Karpas-422 (cell line): Measurements from ENCODE around the gene CBS. TPM values are rescaled to one million over a fixed set of nuclear protein-coding genes. Genes with fewer than 3 reads are reported as not detected.
"Not testable (repeated sequence)": the region's sequence is repeated elsewhere in the genome, so short reads cannot be mapped to it uniquely, and the experiment has no call there.

Experiments used
- DNase-seq: peaks from one replicate; pipeline ENCODE4 v3.0.0-alpha.2; 2015
- H2AFZ ChIP-seq: fragments of 200-600 bp; sonication (generic); 2 replicates; pipeline ENCODE4 v1.6.1; 2014; ENCODE audit warnings: antibody characterized with exemption, low read length, mixed read lengths
- H3K27ac ChIP-seq: fragments of 200-600 bp; sonication (generic); 2 replicates; pipeline ENCODE4 v1.5.1; 2014; ENCODE audit warnings: mild to moderate bottlenecking, low read length, moderate library complexity
- H3K27me3 ChIP-seq: fragments of 200-600 bp; sonication (generic); 2 replicates; pipeline ENCODE4 v1.6.1; 2014; ENCODE audit warnings: low read length, mixed read lengths
- H3K36me3 ChIP-seq: fragments of 200-600 bp; sonication (generic); 2 replicates; pipeline ENCODE4 v1.6.1; 2014; ENCODE audit warnings: low read length, mixed read lengths; ENCODE audit not compliant: insufficient read depth
- H3K4me1 ChIP-seq: fragments of 200-600 bp; sonication (generic); 2 replicates; pipeline ENCODE4 v1.6.1; 2014; ENCODE audit warnings: mild to moderate bottlenecking, low read length, mixed read lengths
- H3K4me2 ChIP-seq: fragments of 200-600 bp; sonication (generic); 2 replicates; pipeline ENCODE4 v1.6.1; 2014; ENCODE audit warnings: low read length, low read depth, mild to moderate bottlenecking; ENCODE audit not compliant: poor library complexity, severe bottlenecking
- H3K4me3 ChIP-seq: fragments of 200-600 bp; sonication (generic); 2 replicates; pipeline ENCODE4 v1.5.1; 2014; ENCODE audit warnings: mild to moderate bottlenecking, antibody characterized with exemption, low read length, mixed read lengths
- H3K79me2 ChIP-seq: fragments of 200-600 bp; sonication (generic); 2 replicates; pipeline ENCODE4 v1.6.1; 2014; ENCODE audit warnings: mild to moderate bottlenecking, low read length, mixed read lengths
- H3K9ac ChIP-seq: fragments of 200-600 bp; sonication (generic); 2 replicates; pipeline ENCODE4 v1.6.0; 2014; ENCODE audit warnings: low read length
- H3K9me2 ChIP-seq: fragments of 200-600 bp; sonication (generic), shearing (Covaris generic); replicated peaks from 2 replicates; pipeline ENCODE4 v1.6.0; 2014; ENCODE audit warnings: mild to moderate bottlenecking, low read length, moderate library complexity; ENCODE audit not compliant: insufficient read depth
- H3K9me3 ChIP-seq: fragments of 300-700, 200-600 bp; sonication (generic); 2 replicates; pipeline ENCODE4 v1.6.1; 2014; ENCODE audit warnings: low read length, mixed read lengths
- H4K20me1 ChIP-seq: fragments of 200-600 bp; sonication (generic); 2 replicates; pipeline ENCODE4 v1.6.1; 2014; ENCODE audit warnings: mild to moderate bottlenecking, antibody characterized with exemption, low read length, low read depth; ENCODE audit not compliant: insufficient read depth
- total RNA-seq: library from RNA; depleted of rRNA; stranded (reverse); fragments of >200 nt; shearing (Covaris generic); gene quantifications from 2 replicates; pipeline ENCODE4 v1.2.3, GENCODE V29; 2014; ENCODE audit warnings: low replicate concordance

Gene CBS
- total RNA-seq, 1 experiment from 2014 or later: 3.6 TPM

DNA sequence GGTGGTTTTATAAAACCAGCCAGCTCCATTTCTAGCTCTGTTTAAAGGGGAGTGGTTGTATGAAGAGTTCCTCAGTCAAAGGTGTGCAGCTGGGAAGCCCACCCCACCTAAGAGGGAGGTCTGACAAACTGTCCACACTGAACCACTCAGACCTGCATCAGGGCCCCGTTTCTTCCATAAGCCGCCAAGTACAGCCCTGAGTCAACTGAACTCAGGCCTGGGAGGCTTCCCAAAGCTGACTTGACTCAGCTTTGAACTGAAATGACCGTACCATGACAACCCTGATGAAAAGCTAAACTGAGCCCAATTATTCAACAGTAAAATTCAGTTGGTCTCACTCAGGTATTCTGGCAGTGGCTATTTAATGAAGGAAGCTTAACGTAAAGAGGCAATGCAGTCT is 26.6 kb upstream of the CBS start:
- H3K4me2 ChIP-seq, H3K27ac ChIP-seq, H3K4me3 ChIP-seq, H2AFZ ChIP-seq, H3K9ac ChIP-seq, H3K4me1 ChIP-seq, H3K27me3 ChIP-seq, H3K9me2 ChIP-seq, H3K9me3 ChIP-seq, DNase-seq, H3K79me2 ChIP-seq, H3K36me3 ChIP-seq, H4K20me1 ChIP-seq: not testable (repeated sequence)

- H3K9ac ChIP-seq, H3K9me3 ChIP-seq, H3K4me3 ChIP-seq, DNase-seq, H3K4me2 ChIP-seq, H3K27me3 ChIP-seq, H3K27ac ChIP-seq, H4K20me1 ChIP-seq, H3K4me1 ChIP-seq, H3K79me2 ChIP-seq, H2AFZ ChIP-seq, H3K9me2 ChIP-seq, H3K36me3 ChIP-seq: not testable (repeated sequence)
Measured at GRCh38 chr21:43101676-43102075, 26.0 kb upstream of the CBS start.

- H3K79me2 ChIP-seq, H3K9me2 ChIP-seq, H3K27me3 ChIP-seq, H3K4me2 ChIP-seq, H3K36me3 ChIP-seq, H3K4me3 ChIP-seq, H3K27ac ChIP-seq, H4K20me1 ChIP-seq, H3K9ac ChIP-seq, DNase-seq, H3K4me1 ChIP-seq, H2AFZ ChIP-seq, H3K9me3 ChIP-seq: not testable (repeated sequence)
Measured at GRCh38 chr21:43101000-43101399, 25.4 kb upstream of the CBS start.

DNA sequence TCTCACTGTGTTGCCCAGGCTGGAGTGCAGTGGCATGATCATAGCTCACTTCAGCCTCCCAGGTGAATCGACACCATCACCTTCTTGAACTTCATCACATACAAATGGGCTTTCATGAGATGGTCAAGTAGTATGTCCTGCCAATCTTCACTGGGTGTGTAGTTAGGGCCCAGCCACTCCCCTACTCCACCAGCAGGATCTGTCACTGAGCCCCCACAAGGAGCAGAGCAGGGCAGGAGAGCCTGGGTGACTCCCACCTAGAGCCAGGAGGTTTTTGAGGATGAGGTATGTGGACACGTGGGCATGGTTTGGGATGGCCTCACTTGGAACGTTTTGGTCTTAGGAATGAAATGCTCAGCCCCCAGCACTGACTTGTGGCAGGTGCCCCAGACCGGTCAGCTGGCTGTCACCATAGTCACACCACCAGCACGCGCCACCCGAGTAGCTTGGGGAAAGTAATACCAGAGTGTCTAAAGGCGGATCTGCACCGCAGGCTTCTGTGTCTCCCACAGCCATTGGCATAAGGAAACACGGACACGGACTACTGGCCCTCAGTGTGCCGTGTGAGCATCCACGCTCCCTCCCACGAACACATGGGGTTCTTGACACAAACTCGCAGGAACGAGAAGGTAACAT is 16.5 kb upstream of the CBS start:
- not testable (repeated sequence) for H3K9ac ChIP-seq, H3K27ac ChIP-seq, H3K4me3 ChIP-seq, H4K20me1 ChIP-seq, H3K9me2 ChIP-seq, H3K27me3 ChIP-seq, DNase-seq, H2AFZ ChIP-seq, H3K79me2 ChIP-seq, H3K9me3 ChIP-seq, H3K4me2 ChIP-seq, H3K36me3 ChIP-seq, H3K4me1 ChIP-seq

DNA sequence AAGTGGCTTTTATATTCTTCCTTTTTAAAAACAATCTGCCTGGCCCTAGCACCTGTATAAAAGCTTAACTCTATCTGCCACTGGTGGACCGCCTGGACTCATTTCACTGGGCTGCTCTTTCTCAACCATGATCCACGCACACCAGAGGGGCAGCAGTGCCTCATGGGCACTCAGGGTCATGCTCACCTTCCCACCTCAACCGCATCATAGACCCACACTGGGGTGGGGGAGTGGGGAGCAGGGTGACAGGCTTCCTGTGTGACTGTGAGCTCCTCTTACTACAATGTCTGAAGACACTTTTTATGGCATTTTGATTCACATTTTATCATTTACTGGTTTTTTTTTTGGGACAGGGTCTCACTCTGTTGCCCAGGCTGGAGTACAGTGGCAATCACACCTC is 15.3 kb upstream of the CBS start:
- not testable (repeated sequence) for H3K4me1 ChIP-seq, H3K27me3 ChIP-seq

DNA sequence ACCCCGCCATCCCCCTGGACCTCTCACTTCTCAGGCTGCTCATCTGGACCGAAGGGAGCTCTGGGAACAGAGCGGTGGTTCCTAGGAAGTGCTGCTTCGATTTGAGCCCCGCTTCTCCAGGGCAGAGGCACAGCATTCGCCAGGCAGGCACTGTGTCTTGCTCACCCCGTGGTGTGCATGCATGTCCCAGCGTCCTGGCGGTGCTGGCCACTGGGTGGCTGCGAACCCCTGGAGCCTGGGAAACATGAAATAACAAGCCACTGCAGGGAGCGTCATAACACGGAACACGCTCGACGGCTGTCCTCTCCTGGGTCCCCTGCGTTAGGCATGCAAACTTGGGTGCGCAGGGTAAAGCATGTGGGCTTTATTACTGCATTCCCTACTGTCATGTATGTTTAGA is 13.8 kb upstream of the CBS start:
- H3K36me3 ChIP-seq, H3K27ac ChIP-seq, H3K9me3 ChIP-seq, H3K9ac ChIP-seq, H3K79me2 ChIP-seq, H3K4me2 ChIP-seq, H3K27me3 ChIP-seq, DNase-seq, H3K4me3 ChIP-seq, H3K9me2 ChIP-seq, H4K20me1 ChIP-seq, H2AFZ ChIP-seq, H3K4me1 ChIP-seq: not testable (repeated sequence)

More for the DNA sequence above, 15.3 kb upstream of the CBS start:
- H3K36me3 ChIP-seq, H3K9me2 ChIP-seq, H3K9ac ChIP-seq, H3K4me3 ChIP-seq, H2AFZ ChIP-seq, H3K9me3 ChIP-seq, H3K79me2 ChIP-seq, H3K4me2 ChIP-seq, H4K20me1 ChIP-seq, H3K27ac ChIP-seq, DNase-seq: not testable (repeated sequence)

- not testable (repeated sequence) for H3K9me2 ChIP-seq, H3K9ac ChIP-seq, H3K9me3 ChIP-seq, H3K4me1 ChIP-seq, DNase-seq, H3K79me2 ChIP-seq, H4K20me1 ChIP-seq, H3K36me3 ChIP-seq, H3K27me3 ChIP-seq, H3K4me3 ChIP-seq, H3K4me2 ChIP-seq, H3K27ac ChIP-seq, H2AFZ ChIP-seq
Measured at GRCh38 chr21:43082587-43083300, 7.1 kb upstream of the CBS start.

DNA sequence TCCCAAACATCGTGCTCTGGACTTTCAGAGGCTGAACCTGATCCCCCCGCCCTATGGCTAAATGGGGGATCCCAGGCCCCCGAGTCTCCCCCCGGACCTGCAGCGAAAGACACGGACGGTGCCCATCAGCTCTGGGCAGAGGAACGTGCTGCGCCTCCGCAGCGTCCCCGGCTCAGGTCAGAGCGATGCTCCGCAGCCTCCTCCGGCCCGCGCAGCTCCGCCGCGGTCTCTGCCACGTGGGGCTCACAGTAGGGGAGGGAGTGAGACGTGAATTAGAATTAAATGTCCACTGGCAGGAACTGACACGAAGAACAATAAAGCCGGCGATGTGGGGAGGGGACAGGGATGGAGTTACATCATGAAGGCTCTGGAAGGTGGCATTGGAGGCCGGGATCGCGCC is 1.0 kb upstream of the CBS start:
- not testable (repeated sequence) for H3K4me3 ChIP-seq, H3K9me2 ChIP-seq, DNase-seq

More for the DNA sequence above, 1.0 kb upstream of the CBS start:
- H3K27ac ChIP-seq, H3K36me3 ChIP-seq, H4K20me1 ChIP-seq, H3K9me3 ChIP-seq, H3K27me3 ChIP-seq, H3K9ac ChIP-seq, H2AFZ ChIP-seq, H3K4me1 ChIP-seq, H3K79me2 ChIP-seq, H3K4me2 ChIP-seq: not testable (repeated sequence)
